GM12865 (cell line): ENCODE results near the gene PLEKHA6.

Experiments
- DNase-seq: peaks from one replicate; pipeline ENCODE4 v3.0.0; 2010; ENCODE audit warnings: low read depth
- H3K4me3 ChIP-seq: 2 replicates; pipeline ENCODE4 v1.5.1; 2011; ENCODE audit warnings: mild to moderate bottlenecking, low read depth, low read length, control low read depth
- CTCF ChIP-seq: IDR thresholded peaks from 2 replicates; pipeline ENCODE4 v1.5.1; 2011; ENCODE audit warnings: low read length, control low read depth, low read depth, inconsistent platforms; ENCODE audit not compliant: insufficient read depth; ENCODE audit errors: missing control alignments

PLEKHA6 gene

GRCh38 chr1:204268101-204268500 is 91.6 kb downstream of the PLEKHA6 start:
- no peak for DNase-seq
- TF ChIP-seq CTCF: no peak

DNA sequence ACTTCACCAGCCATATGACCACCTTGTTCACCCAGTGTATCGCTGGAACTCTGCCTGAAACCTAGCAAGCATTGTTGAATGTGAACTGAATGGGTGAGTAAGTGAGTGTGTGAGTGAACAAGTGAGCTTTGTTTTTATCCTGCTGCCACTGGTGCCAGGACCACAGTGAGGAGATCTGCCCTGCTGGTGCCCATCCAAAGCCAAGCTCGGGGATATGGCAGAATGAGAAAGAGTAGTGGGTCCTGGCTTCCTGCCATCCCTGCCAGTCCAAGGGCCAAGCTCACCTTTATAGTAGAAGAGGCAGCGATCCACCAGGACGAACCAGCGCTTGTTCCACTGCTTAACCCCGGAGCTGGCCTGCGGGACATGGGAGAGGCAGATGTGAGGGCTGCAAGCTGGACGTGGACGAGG is 92.5 kb downstream of the PLEKHA6 start:
- H3K4me3 ChIP-seq: no peak overlapping the region
- TF ChIP-seq CTCF: no peak
- DNase-seq: no peak

More at GRCh38 chr1:204268101-204268500, 91.6 kb downstream of the PLEKHA6 start:
- no peak overlapping the region for H3K4me3 ChIP-seq

DNA sequence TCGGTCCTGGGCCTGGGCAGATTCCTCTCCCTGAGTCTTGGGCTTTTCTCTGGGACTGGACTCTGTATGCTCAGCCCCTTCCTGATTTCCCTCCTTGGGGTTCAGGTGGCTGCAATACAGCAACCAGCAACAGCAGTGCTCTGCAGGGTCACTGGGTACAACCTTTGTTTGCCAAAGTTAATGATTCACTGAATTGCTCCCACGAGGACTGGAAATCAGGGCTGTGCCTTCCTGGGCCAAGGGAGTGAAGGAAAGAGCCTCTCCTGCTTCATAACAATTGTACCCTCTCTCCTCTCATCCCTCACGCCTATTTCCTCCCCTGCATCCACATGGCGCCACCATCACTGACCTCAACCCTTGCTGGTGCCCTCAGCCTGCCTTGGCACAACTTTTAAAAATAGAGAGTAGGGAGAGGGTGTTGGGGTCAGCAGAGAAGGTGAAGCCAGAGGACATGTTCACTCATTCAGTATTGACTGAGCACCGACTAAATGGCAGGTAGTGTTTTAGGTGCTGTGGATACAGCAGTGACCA is 93.2 kb downstream of the PLEKHA6 start:
- no peak overlapping the region for H3K4me3 ChIP-seq
- TF ChIP-seq CTCF: no peak
- DNase-seq: no peak

DNA sequence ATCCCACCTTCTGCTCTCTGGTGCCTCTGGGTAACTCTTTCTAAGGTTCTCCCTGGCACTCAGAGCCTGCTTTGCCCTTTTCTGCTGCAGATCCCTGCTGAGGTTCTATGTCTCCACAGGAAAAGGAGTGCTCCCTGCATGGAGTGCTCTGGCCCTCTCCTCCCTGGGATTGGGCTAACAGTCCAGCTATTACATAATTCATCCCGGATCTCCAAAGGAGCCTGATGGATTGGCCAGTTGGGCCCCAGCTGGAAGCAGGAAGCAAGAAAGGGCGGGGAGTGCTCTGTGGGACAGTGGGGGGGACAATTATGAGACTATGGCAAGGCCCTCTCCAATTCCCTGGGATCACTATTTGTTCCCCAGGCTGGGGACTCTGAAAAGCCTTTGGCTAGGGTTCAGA is 94.1 kb downstream of the PLEKHA6 start:
- no peak for DNase-seq
- H3K4me3 ChIP-seq: no peak overlapping the region
- no peak for TF ChIP-seq CTCF

GRCh38 chr1:204264805-204265204 is 94.9 kb downstream of the PLEKHA6 start:
- no peak overlapping the region for H3K4me3 ChIP-seq
- no peak for TF ChIP-seq CTCF
- DNase-seq: no peak

- no peak overlapping the region for H3K4me3 ChIP-seq
- no peak for TF ChIP-seq CTCF
- DNase-seq: no peak
Measured at GRCh38 chr1:204263254-204263910, 96.3 kb downstream of the PLEKHA6 start.
